GM18508 (cell line): ENCODE measurements around the gene ARHGEF28.

Source experiments
- ATAC-seq: cut with Tn5 transposase; IDR thresholded peaks from one replicate; pipeline ENCODE4 v1.9.1; 2021; ENCODE audit warnings: moderate number of reproducible peaks; ENCODE audit not compliant: insufficient read depth, unreplicated experiment

The ARHGEF28 gene

GRCh38 chr5:73834693-73835092 lies 208.7 kb downstream of the ARHGEF28 start:
- ATAC-seq: no peak

DNA sequence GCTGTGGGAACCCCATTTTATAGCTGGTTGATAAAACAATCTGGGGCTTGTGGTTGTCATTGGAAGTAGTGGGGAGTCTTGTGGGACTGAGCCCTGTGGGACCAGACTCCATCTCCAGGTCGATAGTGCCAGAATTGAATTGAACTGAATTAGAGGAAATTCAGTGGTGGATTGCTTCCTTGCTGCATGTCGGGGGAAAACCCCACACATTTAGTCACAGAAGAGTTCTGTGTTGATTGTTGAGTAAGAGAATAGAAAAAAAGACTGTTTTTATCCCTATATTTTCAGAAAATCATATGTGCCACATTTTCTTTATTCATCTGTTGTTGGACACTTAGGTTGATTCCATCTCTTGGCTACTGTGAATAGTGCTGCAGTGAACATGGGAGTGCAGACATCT lies 209.7 kb downstream of the ARHGEF28 start:
- ATAC-seq: no peak

DNA sequence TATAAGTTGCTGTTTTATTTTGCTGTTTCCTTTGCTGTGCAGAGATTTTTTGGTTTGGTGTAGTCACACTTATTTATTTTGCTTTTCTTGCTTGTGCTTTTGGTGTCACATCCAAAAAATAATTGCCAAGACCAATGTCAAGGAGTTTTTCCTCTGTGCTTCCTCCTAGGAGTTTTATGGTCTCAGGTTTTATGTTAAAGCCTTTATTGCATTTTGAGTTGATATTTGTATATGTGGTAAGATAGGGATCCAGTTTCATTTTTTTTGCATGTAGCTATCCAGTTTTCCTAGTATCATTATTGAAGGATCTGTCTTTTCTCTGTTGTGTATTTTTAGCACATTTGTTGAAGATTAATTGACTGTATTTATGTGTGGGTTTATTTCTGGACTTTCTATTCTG lies 210.6 kb downstream of the ARHGEF28 start:
- ATAC-seq: no peak

- no peak for ATAC-seq
These were observed 212.9 kb downstream of the ARHGEF28 start for GRCh38 chr5:73838901-73839300.

- no peak for ATAC-seq
These were observed 215.6 kb downstream of the ARHGEF28 start for GRCh38 chr5:73841641-73842040.

GRCh38 chr5:73844165-73844564 lies 218.2 kb downstream of the ARHGEF28 start:
- no peak for ATAC-seq

DNA sequence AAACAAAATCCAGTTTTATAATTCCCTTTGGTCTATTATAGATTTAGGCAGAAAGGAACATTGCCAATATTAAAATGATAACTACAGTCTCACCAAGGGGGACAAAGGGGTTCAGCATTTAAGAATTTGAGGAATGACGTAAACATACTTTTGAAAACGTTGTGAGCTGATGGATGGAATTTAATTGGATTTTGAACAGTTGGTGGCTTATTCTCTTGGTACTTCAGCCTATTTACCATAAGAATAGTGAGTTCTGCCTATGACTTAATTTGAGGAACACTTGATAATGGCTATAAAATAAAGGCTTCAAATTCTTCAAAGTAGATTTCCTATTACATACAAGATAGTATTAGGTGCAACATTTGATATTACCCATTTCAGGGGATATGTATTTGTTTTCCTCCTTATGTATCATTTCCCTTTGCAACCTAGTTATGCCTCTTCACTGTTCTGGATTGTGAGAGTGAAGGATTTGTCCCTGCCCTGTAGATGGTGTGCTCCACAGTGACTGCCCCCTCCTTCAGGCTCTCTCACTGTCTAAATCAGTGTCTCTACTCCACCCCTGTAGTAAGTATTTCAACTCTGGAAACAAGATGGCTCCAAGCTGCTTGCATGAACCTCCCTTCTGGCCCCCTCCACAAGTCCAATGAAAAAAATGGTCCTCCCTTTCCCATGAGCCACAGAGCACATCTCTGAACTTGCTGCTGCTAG lies 225.6 kb downstream of the ARHGEF28 start:
- no peak for ATAC-seq

- no peak for ATAC-seq
These were observed 227.1 kb downstream of the ARHGEF28 start for GRCh38 chr5:73853091-73853490.

DNA sequence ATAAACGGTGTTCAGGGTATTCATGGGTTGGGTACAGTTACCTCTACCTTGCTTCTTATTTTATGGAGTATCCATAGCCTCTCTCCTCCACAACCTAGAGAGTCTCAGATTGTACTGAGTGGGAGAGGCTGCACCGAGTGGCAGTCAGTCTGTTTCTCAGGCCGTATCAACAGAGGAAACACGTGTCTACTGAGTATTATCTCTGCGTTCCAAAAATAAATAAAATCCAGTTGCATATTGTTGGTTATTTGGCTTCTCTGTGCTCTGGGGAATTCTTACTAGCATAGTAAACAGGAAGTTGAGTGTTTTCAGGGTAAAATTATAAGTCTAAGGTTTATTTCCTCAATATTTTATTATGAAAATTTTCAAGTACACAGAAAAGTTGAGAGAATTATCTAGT lies 231.0 kb downstream of the ARHGEF28 start:
- ATAC-seq: no peak

DNA sequence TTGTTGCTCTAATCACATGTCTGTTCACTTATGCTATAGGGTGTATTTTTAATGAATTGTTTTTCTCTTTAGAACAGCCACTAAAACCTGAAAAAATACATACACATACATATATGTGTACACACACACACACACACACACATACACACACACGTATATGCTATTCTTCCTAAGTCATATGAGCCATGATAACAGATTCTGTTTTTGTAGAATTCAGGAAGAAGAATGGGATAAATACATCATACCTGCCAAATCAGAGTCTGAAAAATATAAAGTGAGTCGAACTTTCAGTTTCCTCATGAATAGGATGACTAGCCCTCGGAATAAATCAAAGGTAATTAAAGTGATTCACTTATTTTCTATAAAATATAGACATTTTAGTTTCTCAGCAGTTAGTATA lies 231.4 kb downstream of the ARHGEF28 start:
- no peak for ATAC-seq

DNA sequence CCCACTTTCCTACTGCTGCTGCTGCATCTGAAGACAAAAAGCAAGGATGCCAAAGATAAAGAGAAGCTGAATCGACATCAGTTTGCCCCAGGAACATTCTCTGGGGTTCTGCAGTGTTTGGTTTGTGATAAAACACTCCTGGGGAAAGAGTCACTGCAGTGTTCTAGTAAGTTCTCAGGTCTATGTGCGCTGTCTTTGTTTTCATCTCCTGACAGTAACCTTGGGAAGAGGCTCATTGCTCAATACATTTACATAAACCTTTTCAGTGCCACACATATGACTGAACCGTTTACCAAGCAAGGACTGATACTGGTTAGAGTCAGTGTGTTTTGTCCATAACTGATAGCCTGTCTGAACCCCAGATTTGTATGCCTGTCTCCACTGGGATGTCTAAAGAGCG lies 232.1 kb downstream of the ARHGEF28 start:
- ATAC-seq: no peak

DNA sequence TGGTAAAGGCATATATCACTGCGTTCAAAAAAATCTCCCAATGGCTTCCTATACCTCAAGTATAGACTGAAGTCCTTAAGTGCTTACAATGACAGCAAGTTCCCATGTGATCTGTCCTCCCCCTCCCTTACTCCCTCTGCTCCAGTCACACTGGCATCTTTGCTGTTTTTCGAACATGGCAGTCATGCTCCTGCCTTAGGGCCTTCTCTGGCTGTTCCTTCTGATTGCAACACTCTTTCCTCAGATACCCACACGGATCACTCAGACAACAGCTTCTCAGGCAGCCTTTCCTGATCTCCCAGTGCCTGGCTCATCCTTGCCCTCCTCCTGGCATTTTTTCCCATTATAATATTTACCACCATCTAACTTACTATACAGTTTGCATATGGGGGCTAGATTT lies 232.8 kb downstream of the ARHGEF28 start:
- ATAC-seq: no peak

DNA sequence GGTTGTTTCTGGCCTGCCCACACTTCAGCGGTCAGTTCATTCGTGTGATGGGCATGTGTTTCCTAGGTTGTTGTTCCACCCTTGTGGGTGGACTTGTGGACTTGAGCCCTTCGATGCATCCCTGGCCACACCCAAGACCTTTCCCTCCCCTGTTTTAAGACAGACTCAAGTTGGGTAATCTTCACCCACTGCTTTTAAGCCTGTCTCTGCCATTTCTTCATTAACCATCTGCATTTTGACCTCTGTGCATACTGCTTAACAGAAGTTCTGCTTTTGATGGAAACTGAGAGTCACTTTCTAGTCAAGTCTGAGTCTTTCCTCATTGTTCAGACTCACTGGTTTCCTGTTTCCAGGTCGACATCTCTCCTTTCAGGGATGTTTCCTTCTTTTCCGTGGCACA lies 233.7 kb downstream of the ARHGEF28 start:
- no peak for ATAC-seq

GRCh38 chr5:73861313-73861988 lies 235.5 kb downstream of the ARHGEF28 start:
- no peak for ATAC-seq

- no peak for ATAC-seq
These were observed 236.8 kb downstream of the ARHGEF28 start for GRCh38 chr5:73862796-73863195.

GRCh38 chr5:73863876-73864275 lies 237.9 kb downstream of the ARHGEF28 start:
- ATAC-seq: no peak

DNA sequence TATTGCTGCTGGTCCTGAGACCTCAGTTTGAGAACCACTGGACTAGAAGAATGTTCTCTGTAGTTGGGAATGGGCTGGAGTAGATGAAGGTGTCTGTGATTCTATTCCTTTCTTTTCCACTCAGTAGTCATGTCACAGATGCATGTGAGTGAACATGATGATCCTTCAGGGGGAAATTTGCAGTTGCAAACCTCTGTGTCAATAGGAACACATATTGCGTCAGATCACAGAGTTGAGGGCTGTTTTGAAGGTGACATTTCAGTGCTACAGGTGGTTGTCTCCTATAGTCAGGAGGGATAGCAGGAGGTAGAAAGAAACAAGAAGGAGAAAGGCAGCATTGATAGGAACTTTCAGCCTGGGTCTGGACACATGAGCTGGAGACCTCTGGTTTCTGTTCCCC lies 239.3 kb downstream of the ARHGEF28 start:
- no peak for ATAC-seq

DNA sequence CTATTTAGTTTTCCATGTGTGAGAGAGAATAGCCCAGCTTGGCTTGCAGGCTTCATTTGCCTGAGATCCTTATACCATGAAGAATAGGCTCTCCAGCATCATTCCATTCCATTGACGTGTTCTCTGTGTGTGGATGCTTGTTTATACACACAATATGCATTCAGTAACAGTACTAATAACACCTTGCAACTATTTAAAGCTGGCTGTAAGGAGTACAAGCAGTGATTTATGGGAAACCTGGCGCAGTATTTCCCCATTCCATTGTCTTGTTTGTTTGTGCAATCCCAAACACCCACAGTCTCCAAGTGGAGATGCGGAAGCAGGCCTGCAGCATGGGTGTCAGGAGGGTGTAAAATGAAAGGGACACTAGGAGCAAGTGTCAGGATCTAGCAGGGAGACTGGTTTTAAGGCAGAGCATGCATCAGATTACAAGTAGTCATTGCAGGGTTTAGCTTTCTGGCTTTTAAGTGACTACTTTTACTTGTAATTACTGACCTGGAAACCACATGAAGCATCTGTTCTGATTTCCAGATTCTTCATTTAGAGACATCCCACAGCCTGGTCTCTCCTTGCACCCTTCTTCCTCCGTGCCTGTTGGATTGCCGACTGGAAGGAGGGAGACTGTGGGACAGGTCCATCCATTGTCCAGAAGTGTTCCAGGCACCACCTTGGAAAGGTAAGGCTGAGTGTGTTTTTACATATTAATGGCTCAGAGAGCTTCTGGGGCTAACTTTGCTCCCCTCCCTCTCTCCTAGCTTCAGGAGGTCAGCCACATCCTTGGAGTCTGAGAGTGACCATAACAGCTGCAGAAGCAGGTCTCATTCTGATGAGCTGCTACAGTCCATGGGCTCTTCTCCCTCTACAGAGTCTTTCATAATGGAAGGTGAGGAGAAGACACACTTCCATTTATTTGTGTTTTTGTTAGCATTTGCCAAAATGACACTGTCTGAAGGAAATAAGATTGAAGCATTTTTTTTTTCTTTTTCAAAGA lies 241.6 kb downstream of the ARHGEF28 start:
- no peak for ATAC-seq

GRCh38 chr5:73883646-73884045 lies 257.6 kb downstream of the ARHGEF28 start:
- no peak for ATAC-seq

GRCh38 chr5:73887688-73888087 lies 261.7 kb downstream of the ARHGEF28 start:
- no peak for ATAC-seq

GRCh38 chr5:73890569-73890968 lies 264.6 kb downstream of the ARHGEF28 start:
- ATAC-seq: no peak
